ENCODE results near the gene SOSTDC1.

- TF ChIP-seq POLR2A (IDR thresholded peaks at IDR 0.05), result peak; percentile 82 to 91
- TF ChIP-seq, protein P1, sequence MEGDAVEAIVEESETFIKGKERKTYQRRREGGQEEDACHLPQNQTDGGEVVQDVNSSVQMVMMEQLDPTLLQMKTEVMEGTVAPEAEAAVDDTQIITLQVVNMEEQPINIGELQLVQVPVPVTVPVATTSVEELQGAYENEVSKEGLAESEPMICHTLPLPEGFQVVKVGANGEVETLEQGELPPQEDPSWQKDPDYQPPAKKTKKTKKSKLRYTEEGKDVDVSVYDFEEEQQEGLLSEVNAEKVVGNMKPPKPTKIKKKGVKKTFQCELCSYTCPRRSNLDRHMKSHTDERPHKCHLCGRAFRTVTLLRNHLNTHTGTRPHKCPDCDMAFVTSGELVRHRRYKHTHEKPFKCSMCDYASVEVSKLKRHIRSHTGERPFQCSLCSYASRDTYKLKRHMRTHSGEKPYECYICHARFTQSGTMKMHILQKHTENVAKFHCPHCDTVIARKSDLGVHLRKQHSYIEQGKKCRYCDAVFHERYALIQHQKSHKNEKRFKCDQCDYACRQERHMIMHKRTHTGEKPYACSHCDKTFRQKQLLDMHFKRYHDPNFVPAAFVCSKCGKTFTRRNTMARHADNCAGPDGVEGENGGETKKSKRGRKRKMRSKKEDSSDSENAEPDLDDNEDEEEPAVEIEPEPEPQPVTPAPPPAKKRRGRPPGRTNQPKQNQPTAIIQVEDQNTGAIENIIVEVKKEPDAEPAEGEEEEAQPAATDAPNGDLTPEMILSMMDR (IDR thresholded peaks at IDR 0.05), result peak; percentile 7 to 51 (median 37)
Observed at GRCh38 chr7:16420649-16421332, 44.7 kb downstream of the SOSTDC1 start.
